Fibroblast of the conjunctiva (primary cell): Measurements from ENCODE around the gene ZNF678.

Experiments
- DNase-seq: peaks from one replicate; pipeline ENCODE4 v3.0.0-alpha.2; 2010; ENCODE audit warnings: low read depth

ZNF678 gene

DNA sequence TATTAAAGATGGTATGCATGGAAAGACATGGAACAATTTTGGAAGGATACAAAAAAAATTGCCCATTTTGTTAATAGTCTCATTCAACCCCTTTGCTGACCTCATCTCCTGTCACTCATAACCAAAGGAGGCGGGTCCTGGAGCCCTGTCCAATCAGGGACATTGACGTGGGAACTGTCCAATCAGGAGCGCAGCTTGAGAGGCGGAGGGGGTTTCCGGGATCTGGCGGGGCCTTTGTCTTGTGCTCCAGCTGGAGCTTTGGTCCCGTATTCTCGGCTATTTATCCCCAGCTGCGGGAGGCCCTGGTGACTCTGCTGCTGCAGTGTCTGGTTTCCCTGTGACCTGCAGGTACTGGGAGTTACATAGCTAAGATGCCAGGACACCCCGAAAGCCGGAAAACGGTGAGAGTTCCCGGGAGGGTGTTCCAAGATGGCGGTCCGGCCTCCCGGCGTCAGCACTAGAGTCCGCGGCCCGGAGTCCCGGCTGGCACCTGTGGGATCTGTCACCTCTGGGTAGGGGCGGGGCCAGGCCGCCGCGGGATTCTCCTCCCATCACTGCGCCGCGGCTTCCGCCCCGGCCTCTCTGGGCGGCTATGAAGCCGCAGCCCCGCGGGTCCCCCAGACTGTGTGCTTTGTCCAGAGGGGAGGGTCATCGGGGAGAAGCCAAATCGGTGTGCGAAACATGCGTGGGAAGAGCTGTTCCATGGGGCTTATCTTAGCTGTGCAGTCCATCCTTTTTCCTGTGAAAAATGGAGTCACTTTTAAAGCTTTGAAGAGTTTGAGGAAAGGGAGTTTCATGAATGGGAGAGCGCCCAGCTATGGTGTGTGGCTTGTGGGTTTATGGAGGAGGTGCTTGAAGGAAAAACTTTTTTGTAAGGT, at the start of gene ZNF678:
Gene ZNF678, plus strand, starts transcription at position 233 of the 878 bp plus-strand sequence. CDS start 87,436 bp downstream, outside the sequence.
- peak; percentile 86 for DNase-seq

DNA sequence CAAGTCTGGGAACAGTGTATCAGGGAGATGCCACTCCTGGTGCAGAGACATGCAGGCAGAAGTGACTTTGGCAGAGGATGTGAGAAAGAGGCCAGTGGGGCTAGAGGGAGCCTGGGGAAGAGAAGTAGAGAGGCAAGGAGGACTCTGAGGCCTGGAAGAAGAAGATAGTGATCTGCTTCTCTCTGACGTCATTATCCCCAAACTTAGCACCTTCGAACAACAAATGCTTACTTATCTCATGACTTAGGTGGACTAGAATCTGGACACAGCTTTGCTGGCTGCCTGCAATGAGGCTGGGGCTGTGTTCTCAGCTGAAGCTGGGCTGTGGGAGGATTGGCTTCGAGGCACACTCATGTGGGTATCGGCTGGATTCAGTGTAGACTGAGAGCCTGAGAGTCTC, 44.5 kb upstream of the ZNF678 start:
- no peak for DNase-seq

DNA sequence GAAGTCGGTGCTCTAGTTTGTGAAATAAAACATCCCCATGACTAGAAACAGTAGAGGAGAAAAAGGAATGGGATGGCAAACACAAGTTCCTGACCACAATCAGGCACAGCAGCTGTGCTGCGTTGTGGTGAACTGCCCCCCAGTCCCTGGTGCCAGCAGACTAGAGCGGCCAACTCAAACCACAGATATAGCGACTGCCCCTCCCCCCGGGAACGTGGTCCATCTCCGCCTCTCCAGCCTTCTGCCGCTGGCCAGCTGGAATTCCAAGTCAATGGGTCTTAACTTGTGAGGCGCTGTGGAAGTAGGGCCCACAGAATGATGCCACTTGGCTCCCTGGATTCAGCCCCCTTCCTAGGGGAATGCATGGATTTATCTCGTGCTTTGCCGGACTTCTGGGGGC, 41.6 kb upstream of the ZNF678 start:
- DNase-seq, result no peak

- no peak for DNase-seq
Measured at GRCh38 chr1:227526524-227526923, 36.8 kb upstream of the ZNF678 start.

DNA sequence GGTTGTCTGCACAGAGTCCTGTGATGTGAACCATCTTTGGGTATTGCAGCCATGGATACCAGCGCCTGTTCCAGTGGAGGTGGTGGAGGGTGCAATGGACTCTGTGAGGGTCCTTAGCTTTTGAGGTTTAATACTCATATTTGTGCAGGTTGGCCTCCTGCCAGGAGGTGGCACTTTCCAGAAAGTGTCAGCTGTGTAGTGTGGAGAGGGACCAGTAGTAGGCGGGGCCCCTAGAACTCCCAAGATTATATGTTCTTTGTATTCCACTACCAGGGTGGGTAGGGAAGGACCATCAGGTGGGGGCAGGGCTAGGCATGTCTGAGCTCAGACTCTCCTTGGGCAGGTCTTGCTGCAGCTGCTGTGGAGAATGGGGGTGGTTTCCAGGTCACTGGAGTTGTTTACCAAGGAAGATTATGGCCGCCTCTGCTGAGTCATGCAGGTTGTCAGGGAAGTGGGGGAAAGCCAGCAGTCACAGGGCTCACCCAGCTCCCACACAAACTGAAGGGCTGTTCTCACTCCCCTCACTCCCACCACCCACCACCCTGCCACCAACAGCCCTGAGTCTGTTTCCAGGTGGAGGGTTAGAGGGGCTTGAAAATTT, 31.2 kb upstream of the ZNF678 start:
- no peak for DNase-seq

GRCh38 chr1:227540170-227541098, 22.9 kb upstream of the ZNF678 start:
- DNase-seq, result no peak

- no peak for DNase-seq
Measured at GRCh38 chr1:227541129-227541528, 22.2 kb upstream of the ZNF678 start.

DNA sequence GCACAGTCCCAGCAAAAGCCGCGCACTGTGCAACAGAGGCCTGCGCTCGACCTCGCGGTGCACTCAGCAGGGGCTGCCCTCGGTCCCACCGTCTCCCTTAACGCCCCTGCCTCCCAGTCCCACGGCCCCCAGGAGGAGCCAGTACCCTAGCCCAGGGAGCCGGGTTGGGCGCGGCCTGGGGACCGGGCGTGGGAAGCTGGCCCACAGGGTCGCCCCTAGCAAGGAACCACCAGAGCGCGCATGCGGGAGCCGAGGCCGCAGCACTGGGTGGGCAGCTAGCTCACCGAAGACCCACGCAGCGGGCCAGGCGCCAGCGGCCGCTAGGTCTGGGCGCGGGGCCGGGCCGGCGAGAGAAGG, 21.6 kb upstream of the ZNF678 start:
- DNase-seq, result no peak

GRCh38 chr1:227542153-227543120, 20.9 kb upstream of the ZNF678 start:
- DNase-seq, result peak; percentile 32

DNA sequence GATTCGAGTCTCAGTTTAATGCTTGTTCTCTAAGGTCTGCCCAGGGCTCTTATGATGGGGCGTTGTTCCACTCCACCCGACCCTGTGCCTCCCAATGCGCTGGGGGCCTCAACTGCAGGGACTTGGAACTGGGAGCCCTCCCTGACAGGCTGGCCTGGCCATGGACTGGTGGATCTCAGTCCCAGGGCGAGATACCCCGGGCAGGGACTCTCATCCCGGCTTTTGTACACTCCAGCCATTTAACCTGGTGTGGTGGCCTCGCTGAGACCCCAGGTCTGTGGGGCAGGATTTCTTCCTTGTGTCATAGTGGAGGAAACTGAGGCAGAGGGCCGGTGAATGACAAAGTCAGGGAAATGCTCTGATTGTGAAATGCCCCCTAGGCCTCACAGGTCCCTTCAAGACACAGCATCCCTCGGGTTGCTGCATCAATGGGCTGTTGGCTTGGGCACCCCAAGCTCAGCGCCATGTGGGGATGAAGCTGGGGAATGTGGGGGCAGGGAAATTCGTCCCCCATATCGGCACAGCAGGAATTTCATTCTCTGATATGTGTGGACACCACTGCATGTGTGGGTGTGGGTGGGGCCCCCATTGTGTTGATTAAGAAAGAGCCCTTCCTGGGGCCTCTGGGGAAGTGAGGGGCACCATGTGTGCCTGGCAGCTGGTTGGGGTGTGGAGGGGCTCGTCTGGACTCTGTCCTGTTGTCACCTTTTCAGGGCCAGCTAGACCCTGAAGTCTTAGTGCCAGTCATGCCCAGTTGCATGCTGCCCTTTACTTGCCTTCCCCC, 19.9 kb upstream of the ZNF678 start:
- no peak for DNase-seq

GRCh38 chr1:227544067-227545050, 19.0 kb upstream of the ZNF678 start:
- DNase-seq, result no peak

DNA sequence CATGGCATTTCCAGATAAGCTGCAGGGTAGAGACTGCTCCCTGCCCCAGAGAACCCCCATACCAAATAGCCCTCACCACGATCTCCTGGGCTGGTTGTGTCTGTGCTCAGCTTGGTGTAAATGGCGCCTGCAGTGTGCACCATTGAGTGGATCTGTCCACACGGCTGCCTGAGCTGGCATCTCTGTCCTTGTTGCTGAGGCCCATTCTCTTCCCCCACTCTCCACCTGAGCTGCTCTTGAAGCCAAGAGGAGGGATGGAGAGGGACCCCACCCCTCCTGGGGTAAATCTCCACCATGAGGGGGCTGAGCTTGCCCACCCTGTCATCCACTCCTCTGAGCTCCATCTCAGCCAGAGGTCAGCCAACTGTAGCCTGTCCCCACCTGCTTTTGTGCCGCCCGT, 18.0 kb upstream of the ZNF678 start:
- no peak for DNase-seq

GRCh38 chr1:227546059-227546458, 17.3 kb upstream of the ZNF678 start:
- no peak for DNase-seq

GRCh38 chr1:227546598-227547309, 16.6 kb upstream of the ZNF678 start:
- DNase-seq, result no peak

DNA sequence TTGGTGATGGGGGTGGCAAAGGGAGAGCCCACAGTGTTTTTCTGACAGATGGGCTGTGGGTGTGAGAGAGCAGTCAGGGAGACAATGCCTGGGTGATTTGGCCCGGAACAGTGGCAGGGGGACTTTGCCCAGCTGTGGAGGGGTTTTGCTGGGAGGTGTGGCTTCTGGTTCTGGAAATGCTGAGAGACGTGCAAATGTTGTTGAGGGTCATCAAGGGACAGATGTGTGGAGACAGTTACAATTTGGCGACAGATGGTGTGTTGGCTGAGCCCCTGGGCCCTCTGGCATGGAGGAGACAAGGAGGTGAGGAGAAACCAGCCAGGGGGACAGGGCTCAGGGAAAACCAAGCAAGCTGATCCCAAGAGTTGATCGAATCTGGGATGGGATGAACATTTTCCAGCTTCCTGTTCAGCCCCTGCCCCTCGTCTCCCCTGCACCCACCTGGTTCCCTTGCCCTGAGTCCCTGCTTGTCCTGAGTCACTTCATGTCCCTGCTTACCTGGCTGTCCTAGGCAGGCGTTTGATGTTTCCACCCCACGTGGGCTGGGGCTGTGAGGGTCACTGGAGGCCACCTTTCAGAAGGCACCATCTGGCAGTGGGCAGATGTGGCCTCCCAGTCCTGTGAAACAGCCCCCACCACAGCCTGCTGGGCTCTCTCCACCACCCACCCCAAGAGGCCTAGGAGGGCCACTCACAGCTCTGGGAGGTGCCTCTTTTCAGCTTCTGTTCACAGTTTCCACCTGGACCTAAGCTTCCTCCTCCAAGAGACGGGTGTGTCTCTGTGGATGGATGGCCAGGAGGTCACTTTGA, 15.8 kb upstream of the ZNF678 start:
- DNase-seq, result no peak

GRCh38 chr1:227548119-227548397, 15.3 kb upstream of the ZNF678 start:
- no peak for DNase-seq

DNA sequence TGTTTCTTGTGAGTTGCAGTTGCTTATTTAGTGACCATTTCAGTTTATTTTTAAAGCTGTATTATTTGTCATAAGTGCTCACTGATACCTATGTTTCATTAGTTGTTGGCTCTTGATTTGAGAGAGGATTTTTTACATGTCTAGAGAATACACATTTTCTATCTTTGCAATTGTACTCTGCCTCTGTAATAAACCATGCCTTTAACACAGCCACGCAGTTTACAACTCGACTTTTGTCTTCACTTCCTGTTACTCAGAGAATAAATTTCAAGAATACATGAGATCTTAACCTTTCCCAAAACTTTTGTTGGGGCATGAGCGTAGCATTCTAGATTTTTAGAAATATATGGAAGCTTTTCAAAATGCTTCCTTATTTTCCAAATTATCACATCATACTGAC, 14.9 kb upstream of the ZNF678 start:
- no peak for DNase-seq

DNA sequence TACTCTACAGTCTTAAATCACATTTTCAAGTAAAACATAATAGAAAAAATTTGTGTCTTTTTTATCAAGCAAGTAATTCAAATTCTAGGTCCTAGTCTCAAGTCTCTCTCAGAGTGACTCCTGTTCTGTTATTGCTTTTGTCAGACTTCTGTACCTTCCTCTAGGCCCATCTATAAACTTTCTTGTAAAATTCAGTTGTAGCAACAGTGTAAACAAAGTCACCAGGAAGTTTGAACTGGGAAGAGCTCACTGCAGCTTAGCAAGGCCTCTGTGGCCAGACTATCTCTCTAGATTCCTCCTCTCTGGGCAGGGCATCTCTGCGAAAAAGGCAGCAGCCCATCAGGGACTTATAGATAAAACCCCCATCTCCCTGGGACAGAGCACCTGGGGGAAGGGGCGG, 13.5 kb upstream of the ZNF678 start:
- no peak for DNase-seq
